ENCODE results near the gene TSEN15. TPM values are rescaled to one million over a fixed set of nuclear protein-coding genes. Genes with fewer than 3 reads are reported as not detected.

Gene TSEN15
- polyA plus RNA-seq, 2 of the 4 experiments (the other 2 are of a cell fraction): 36.7 to 79.9 TPM

GRCh38 chr1:184048561-184049240 lies 2.8 kb upstream of the TSEN15 start (continued):
- TF ChIP-seq SMC3 (IDR thresholded peaks at IDR 0.05): no peak
- TF ChIP-seq, protein P1, sequence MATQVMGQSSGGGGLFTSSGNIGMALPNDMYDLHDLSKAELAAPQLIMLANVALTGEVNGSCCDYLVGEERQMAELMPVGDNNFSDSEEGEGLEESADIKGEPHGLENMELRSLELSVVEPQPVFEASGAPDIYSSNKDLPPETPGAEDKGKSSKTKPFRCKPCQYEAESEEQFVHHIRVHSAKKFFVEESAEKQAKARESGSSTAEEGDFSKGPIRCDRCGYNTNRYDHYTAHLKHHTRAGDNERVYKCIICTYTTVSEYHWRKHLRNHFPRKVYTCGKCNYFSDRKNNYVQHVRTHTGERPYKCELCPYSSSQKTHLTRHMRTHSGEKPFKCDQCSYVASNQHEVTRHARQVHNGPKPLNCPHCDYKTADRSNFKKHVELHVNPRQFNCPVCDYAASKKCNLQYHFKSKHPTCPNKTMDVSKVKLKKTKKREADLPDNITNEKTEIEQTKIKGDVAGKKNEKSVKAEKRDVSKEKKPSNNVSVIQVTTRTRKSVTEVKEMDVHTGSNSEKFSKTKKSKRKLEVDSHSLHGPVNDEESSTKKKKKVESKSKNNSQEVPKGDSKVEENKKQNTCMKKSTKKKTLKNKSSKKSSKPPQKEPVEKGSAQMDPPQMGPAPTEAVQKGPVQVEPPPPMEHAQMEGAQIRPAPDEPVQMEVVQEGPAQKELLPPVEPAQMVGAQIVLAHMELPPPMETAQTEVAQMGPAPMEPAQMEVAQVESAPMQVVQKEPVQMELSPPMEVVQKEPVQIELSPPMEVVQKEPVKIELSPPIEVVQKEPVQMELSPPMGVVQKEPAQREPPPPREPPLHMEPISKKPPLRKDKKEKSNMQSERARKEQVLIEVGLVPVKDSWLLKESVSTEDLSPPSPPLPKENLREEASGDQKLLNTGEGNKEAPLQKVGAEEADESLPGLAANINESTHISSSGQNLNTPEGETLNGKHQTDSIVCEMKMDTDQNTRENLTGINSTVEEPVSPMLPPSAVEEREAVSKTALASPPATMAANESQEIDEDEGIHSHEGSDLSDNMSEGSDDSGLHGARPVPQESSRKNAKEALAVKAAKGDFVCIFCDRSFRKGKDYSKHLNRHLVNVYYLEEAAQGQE (IDR thresholded peaks at IDR 0.05): no peak

- 0 out of 3 replicates have a peak, but pooled peaks cover 3% of the 10 kb centered on the region for H3K9me3 ChIP-seq
- CTCF ChIA-PET: interaction anchor here (1.2 kb wide), 1 partner anchor 118 kb away, joined by 3 read pairs; no protein-coding TSS in a partner anchor
- no peak overlapping the region for H3K4me2 ChIP-seq
- POLR2A ChIA-PET: no interaction called here
- no peak for ATAC-seq
- WGBS (ENCODE audit: missing lambda C conversion rate): 81% methylated on average over 2 of the region's 2 CpGs
- peaks cover 20% of the 10 kb centered on the region for H3K4me1 ChIP-seq
- no peak for TF ChIP-seq KDM1A (IDR thresholded peaks at IDR 0.05; ENCODE audit: low read depth)
- no peak for TF ChIP-seq BHLHE40 (IDR thresholded peaks at IDR 0.05; ENCODE audit: low read depth, low read length)
- TF ChIP-seq HOXB13 (CRISPR knock-in tag; IDR thresholded peaks at IDR 0.05; ENCODE audit: low read depth): no peak
- TF ChIP-seq ZC3H11A (IDR thresholded peaks at IDR 0.05): no peak
- TF ChIP-seq CBX2 (IDR thresholded peaks at IDR 0.05; ENCODE audit: borderline replicate concordance, low read depth): no peak
- TF ChIP-seq MAFK (IDR thresholded peaks at IDR 0.05; ENCODE audit: partially characterized antibody): no peak
- TF ChIP-seq, protein P1 (IDR thresholded peaks at IDR 0.05): no peak
- TF ChIP-seq CTCF (IDR thresholded peaks at IDR 0.05): no peak
- TF ChIP-seq CBX8 (IDR thresholded peaks at IDR 0.05): no peak
- TF ChIP-seq, protein P2, sequence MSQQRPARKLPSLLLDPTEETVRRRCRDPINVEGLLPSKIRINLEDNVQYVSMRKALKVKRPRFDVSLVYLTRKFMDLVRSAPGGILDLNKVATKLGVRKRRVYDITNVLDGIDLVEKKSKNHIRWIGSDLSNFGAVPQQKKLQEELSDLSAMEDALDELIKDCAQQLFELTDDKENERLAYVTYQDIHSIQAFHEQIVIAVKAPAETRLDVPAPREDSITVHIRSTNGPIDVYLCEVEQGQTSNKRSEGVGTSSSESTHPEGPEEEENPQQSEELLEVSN (IDR thresholded peaks at IDR 0.05; ENCODE audit: borderline replicate concordance, low read depth): no peak
- FAIRE-seq: no peak
- no peak for DNase-seq (ENCODE audit: low read depth in 1 of 2, low spot score in 1 of 2)
- no peak overlapping the region for H3K27ac ChIP-seq
- H3K4me3 ChIP-seq: no peak overlapping the region
These were observed 2.2 kb upstream of the TSEN15 start for GRCh38 chr1:184049291-184049690.

DNA sequence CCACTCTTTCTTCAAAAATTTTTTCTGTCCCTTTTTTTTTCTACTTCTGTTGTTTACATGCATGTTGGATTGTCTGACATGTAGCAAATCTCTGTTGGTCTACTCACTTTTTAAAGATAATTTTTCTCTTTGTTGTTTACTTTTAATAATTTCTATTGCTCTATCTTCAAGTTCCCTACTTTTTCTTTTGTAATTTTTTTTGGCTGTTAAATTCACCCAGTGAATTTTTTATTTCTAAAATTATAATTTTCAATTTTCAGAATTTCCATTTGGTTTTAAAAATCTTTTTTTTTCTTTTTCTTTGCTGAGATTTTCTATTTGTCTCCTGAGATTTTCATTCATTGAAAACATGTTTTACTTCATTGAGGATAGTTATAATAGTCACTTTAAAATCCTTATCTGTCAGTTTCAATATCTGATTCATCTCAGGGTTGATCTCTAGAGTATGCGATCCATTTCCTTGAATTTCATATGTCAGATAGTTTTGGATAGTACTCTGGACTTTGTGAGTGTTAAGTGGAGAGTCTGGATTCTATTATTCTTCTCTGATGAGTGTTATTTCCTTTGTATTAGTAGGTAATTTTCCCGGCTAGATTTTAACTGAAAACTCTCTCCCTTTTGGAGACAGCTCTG lies 1.6 kb upstream of the TSEN15 start:
- ChIA-PET CTCF (interaction anchor here (1.2 kb wide), 1 partner anchor 119 kb away, joined by 3 read pairs; no protein-coding TSS in a partner anchor), POLR2A (no interaction called here)
- ATAC-seq (no peak), DNase-seq (ENCODE audit: low read depth in 1 of 2, low spot score in 1 of 2) (no peak), FAIRE-seq (no peak)
- WGBS (ENCODE audit: missing lambda C conversion rate): 96% methylated on average over 2 of the region's 2 CpGs
- Histone ChIP-seq H3K9me3 (0 out of 3 replicates have a peak, but pooled peaks cover 3% of the 10 kb centered on the region), H3K4me3 (no peak overlapping the region), H3K4me2 (no peak overlapping the region), H3K27ac (peak overlapping the region in 1 of 2 experiments; percentile 98; a peak in 2 of 6 replicates), H3K4me1 (peaks cover 20% of the 10 kb centered on the region)
- TF ChIP-seq POLR2A (IDR thresholded peaks at IDR 0.05; ENCODE audit: low read length) (no peak), FOXS1 (CRISPR knock-in tag; IDR thresholded peaks at IDR 0.05) (no peak), HOXB13 (CRISPR knock-in tag; IDR thresholded peaks at IDR 0.05; ENCODE audit: low read depth) (no peak), TFCP2L1 (CRISPR knock-in tag; IDR thresholded peaks at IDR 0.05) (no peak), POLR2AphosphoS2 (conservative IDR thresholded peaks at IDR 0.05; ENCODE audit: low read length) (no peak), HDAC2 (IDR thresholded peaks at IDR 0.05) (no peak), HEYL (CRISPR knock-in tag; IDR thresholded peaks at IDR 0.05) (no peak), ESRRA (IDR thresholded peaks at IDR 0.05; ENCODE audit: borderline replicate concordance, low read length) (no peak), RNF2 (IDR thresholded peaks at IDR 0.05; ENCODE audit: borderline replicate concordance, low read depth) (no peak), USF2 (IDR thresholded peaks at IDR 0.05) (no peak), NFE2L2 (conservative IDR thresholded peaks at IDR 0.05; ENCODE audit: low read length) (no peak)
